ENCODE results near the gene ZDHHC3. TPM values are rescaled to one million over a fixed set of nuclear protein-coding genes. Genes with fewer than 3 reads are reported as not detected.

ZDHHC3 gene
- total RNA-seq, 1 experiment from 2014 or later: 122 TPM

- CTCF ChIA-PET: no interaction called here
- Histone ChIP-seq H3K79me2 (ENCODE audit: low read length) (0 out of 2 replicates have a peak, but pooled peaks cover 3% of the 10 kb centered on the region), H3K9ac (ENCODE audit: low read length) (no peak overlapping the region), H3K4me2 (ENCODE audit: low read length) (no peak overlapping the region), H4K20me1 (ENCODE audit: low read length) (no peaks in the 10 kb centered on the region), H3K4me3 (ENCODE audit: low read length) (no peak overlapping the region), H3K9me2 (replicated peaks; ENCODE audit: low read length) (no peaks in the 10 kb centered on the region), H3K27ac (ENCODE audit: low read length) (no peak overlapping the region), H3K4me1 (ENCODE audit: insufficient read depth, low read length) (no peaks in the 10 kb centered on the region), H3F3A (ENCODE audit: low read length, unreplicated experiment) (no peaks in the 10 kb centered on the region), H3K27me3 (ENCODE audit: low read length) (no peaks in the 10 kb centered on the region), H3K9me3 (ENCODE audit: low read length) (no peaks in the 10 kb centered on the region), H3K36me3 (ENCODE audit: low read depth, low read length) (peaks cover 26% of the 10 kb centered on the region; the same call in 1 of the 2 replicates), H2AFZ (ENCODE audit: low read length) (no peak overlapping the region)
- TF ChIP-seq EZH2phosphoT487 (IDR thresholded peaks at IDR 0.05; ENCODE audit: borderline replicate concordance, low read length): no peak
- no peak for TF ChIP-seq EZH2 (IDR thresholded peaks at IDR 0.05; ENCODE audit: low read length, unreplicated experiment)
- TF ChIP-seq CTCF (conservative IDR thresholded peaks at IDR 0.05; ENCODE audit: low read depth, low read length): no peak
- POLR2A ChIA-PET (ENCODE audit: unreplicated experiment): no interaction called here
- no TSS peak for BruUV-seq (replicated peaks)
- intact Hi-C loops (cut with micrococcal nuclease): no loop called here
- DNase-seq (no peak), ATAC-seq (no peak)
Measured at GRCh38 chr3:44932986-44933944, 42.7 kb downstream of the ZDHHC3 start.

GRCh38 chr3:44932271-44932670 lies 43.7 kb downstream of the ZDHHC3 start:
- intact Hi-C loops (cut with micrococcal nuclease): no loop called here
- BruUV-seq (replicated peaks): no TSS peak
- POLR2A ChIA-PET (ENCODE audit: unreplicated experiment): no interaction called here

More at GRCh38 chr3:44932271-44932670, 43.7 kb downstream of the ZDHHC3 start:
- Histone ChIP-seq H3K27ac (ENCODE audit: low read length) (no peak overlapping the region), H3K27me3 (ENCODE audit: low read length) (no peaks in the 10 kb centered on the region), H2AFZ (ENCODE audit: low read length) (no peak overlapping the region), H3K4me3 (ENCODE audit: low read length) (no peak overlapping the region), H3K9me3 (ENCODE audit: low read length) (no peaks in the 10 kb centered on the region), H3K4me1 (ENCODE audit: insufficient read depth, low read length) (no peaks in the 10 kb centered on the region), H3K79me2 (ENCODE audit: low read length) (0 out of 2 replicates have a peak, but pooled peaks cover 3% of the 10 kb centered on the region), H4K20me1 (ENCODE audit: low read length) (no peaks in the 10 kb centered on the region), H3K4me2 (ENCODE audit: low read length) (no peak overlapping the region), H3K9me2 (replicated peaks; ENCODE audit: low read length) (no peaks in the 10 kb centered on the region), H3K9ac (ENCODE audit: low read length) (no peak overlapping the region), H3F3A (ENCODE audit: low read length, unreplicated experiment) (no peaks in the 10 kb centered on the region), H3K36me3 (ENCODE audit: low read depth, low read length) (peaks cover 26% of the 10 kb centered on the region; the same call in 1 of the 2 replicates)
- CTCF ChIA-PET: no interaction called here
- DNase-seq: no peak
- TF ChIP-seq CTCF (conservative IDR thresholded peaks at IDR 0.05; ENCODE audit: low read depth, low read length) (0 out of 2 replicates have a peak, but pooled peaks have one; percentile 33), EZH2 (IDR thresholded peaks at IDR 0.05; ENCODE audit: low read length, unreplicated experiment) (no peak), EZH2phosphoT487 (IDR thresholded peaks at IDR 0.05; ENCODE audit: borderline replicate concordance, low read length) (no peak)
- 0 out of 2 replicates have a peak, but pooled peaks have one; percentile 27 for ATAC-seq

All from PC-3 (cell line).